ENCODE results near the gene PTPN14. TPM values are rescaled to one million over a fixed set of nuclear protein-coding genes. Genes with fewer than 3 reads are reported as not detected.

PTPN14 gene
- total and polyA plus RNA-seq, 2 of the 8 experiments (the other 6 are each of a cell fraction or from before 2014, with no cell fraction given): 14.4 to 93.6 TPM

GRCh38 chr1:214551436-214552173 lies at the start of gene PTPN14 (continued):
- TF ChIP-seq TCF12 (IDR thresholded peaks at IDR 0.05; ENCODE audit: low read depth, low read length) (no peak), KDM4A (IDR thresholded peaks at IDR 0.05; ENCODE audit: low read depth, low read length, severe bottlenecking) (peak; percentile 45), RBBP5 (IDR thresholded peaks at IDR 0.05; ENCODE audit: borderline replicate concordance, low read depth, low read length) (peak; percentile 68), POLR2A (IDR thresholded peaks at IDR 0.05; ENCODE audit: control extremely low read depth in 1 of 2, low read depth in 2 of 2, low read length in 2 of 2) (peak; percentile 2 to 94; a peak in 2 of 3 replicates), BRCA1 (IDR thresholded peaks at IDR 0.05; ENCODE audit: low read depth, low read length) (no peak), TAF1 (IDR thresholded peaks at IDR 0.05; ENCODE audit: low read depth, low read length) (peak; percentile 75; the same call in 1 of the 2 replicates), SP1 (IDR thresholded peaks at IDR 0.05; ENCODE audit: low read depth, low read length) (0 out of 2 replicates have a peak, but pooled peaks have one; percentile 51)
